Activated CD8-positive, alpha-beta memory T cell treated with anti-CD3 and anti-CD28 coated beads for 48 hours (primary cell): ENCODE results near the gene BABAM2.

Experiments used
- DNase-seq, 3 experiments: peaks; one replicate each; pipeline ENCODE4 v3.0.0-alpha.2; 2020; ENCODE audit warnings: low read depth in 2 of 3, low spot score in 2 of 3

BABAM2 gene

DNA sequence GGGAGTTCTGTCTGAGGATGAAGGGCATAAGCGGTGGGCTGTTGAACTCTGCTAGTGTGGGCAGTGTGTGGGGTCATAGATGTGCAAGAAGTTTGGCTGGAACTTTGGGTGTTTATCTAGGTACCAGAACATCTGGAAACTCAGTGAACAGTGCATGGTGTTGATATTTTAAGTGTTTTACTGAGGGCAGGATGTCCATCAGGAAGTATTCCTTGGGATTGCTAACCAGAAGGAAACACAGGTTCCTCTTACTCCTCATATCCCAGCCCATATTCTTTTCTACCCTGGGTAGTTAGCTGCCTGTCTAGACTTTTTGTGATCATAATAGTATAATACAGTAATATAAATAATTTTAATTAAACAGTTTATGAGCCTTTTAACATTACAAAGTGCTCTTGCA is 15.5 kb downstream of the BABAM2 start:
- DNase-seq: no peak

DNA sequence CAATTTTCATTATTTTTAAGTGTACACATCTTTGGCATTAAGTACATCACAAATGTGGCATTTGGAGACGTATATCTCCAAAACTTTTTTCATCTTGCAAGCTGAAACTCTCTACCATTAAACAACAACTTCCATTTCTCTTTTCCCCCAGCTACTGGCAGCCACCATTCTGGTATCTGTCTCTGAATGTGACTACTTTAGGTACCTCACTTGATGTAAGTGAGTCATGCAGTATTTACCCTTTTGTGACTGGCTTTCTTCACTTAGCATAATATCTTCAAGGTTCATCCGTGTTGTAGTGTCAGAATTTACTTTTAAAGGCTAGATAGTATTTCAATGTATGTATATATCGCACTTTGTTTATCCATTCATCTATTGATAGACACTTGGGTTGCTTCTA is 17.0 kb downstream of the BABAM2 start:
- no peak for DNase-seq

GRCh38 chr2:27909901-27910300 is 19.4 kb downstream of the BABAM2 start:
- no peak for DNase-seq

- DNase-seq: no peak
These were observed 21.1 kb downstream of the BABAM2 start for GRCh38 chr2:27911458-27912210.

DNA sequence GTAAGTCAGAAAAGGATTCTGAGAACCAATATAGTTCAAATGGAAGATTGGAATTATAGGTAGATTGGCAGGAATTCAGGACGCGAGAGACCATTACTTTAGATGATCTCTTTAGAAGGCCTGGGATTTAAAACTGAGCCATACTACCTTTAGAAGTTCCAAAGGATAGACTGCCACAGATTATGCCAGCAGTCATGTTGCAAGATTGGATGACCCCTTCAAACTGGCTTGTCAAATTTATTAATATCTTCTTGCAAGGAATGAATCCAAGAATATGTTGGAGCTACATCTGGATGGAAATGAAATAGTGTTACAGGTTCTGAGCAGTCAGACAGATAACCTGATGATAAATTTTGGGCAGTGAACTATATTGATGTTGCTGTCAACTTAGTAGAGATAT is 22.0 kb downstream of the BABAM2 start:
- DNase-seq: no peak

GRCh38 chr2:27914041-27914804 is 23.7 kb downstream of the BABAM2 start:
- no peak for DNase-seq

DNA sequence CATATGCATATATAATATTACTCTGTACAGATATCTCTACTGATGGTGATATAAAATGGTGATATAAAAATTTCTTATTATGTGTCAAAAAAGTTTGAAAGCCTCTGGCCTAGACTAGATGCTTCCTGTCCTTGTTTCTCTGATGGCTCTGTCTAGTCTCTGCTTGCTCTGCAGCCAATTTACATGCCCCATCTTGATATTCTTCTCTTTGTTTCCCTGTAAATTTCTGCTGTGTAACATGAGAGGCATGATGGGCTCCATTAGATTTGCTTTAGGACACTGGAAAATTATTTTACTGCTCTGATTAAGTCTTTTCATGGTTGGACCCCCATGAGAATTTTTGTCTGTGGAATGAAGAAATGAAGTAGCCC is 24.3 kb downstream of the BABAM2 start:
- DNase-seq: no peak

- DNase-seq: no peak
These were observed 24.7 kb downstream of the BABAM2 start for GRCh38 chr2:27915191-27915590.

GRCh38 chr2:27915874-27916273 is 25.3 kb downstream of the BABAM2 start:
- no peak for DNase-seq

DNA sequence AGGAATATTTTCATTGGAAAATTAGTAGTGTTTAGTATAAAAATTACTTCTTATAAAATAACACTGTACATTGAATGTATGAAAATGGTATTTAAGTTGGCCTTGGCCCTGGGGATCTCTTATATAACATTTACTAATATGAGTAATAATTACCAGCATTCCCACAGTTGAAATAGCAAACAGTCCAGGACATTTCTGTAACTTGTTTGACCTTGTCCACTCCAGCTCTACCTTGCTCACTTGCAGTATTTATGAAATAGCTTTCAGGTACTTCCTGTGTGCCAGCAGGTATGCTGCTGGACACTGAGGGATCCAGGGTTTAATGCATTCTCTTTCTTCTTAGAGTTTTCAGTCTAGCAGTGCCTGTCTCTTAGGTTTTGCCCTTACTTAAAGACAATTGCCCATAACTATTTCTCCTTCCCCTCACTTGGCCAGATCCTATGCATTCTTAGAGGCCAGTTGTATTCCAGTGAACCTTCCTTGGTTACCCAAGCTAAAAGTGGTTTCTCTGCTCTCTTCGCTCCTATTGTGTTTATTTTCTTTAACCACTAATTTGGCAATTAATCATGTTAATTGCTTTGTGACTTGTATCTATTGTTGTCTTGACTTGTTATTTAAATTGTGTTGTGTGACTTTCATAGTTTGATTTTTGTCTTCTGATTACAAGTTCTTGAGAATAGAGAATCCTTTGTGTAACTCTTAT is 25.9 kb downstream of the BABAM2 start:
- DNase-seq: no peak

DNA sequence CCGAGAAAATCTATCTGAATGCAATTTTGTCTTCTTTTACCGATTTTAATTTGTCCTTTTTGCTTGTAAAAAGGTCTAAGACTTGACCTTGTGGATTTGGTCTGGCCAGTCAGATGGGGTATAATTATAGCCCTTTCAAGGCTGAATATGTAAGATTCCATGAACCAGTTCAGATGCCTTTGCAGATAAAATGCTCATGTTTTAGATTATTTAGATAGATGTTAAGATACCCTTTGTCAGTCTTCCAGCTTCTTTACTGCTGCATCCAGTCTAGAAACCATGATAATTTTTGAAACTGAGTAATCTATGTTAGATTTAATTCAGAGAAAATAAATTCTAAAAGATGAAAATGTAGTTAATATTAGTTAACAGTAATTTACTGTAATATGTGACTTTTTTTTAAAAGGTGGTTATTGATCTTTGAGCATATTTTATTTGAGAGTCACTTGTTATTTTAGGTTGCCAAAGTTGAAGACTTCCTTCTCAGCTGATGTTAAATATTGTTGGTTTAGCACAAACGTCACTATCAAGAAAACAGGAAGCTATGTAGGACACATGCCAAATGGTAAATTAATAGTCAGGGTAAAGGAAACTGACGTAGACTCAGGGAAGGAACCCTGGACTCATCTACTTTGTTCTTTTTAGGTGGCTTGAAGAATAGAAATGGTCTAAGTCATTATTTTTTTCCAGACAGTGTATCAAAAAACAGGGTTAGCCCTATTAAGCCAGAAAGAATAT is 29.8 kb downstream of the BABAM2 start:
- DNase-seq: no peak

- DNase-seq: no peak
These were observed 30.9 kb downstream of the BABAM2 start for GRCh38 chr2:27921424-27921823.

DNA sequence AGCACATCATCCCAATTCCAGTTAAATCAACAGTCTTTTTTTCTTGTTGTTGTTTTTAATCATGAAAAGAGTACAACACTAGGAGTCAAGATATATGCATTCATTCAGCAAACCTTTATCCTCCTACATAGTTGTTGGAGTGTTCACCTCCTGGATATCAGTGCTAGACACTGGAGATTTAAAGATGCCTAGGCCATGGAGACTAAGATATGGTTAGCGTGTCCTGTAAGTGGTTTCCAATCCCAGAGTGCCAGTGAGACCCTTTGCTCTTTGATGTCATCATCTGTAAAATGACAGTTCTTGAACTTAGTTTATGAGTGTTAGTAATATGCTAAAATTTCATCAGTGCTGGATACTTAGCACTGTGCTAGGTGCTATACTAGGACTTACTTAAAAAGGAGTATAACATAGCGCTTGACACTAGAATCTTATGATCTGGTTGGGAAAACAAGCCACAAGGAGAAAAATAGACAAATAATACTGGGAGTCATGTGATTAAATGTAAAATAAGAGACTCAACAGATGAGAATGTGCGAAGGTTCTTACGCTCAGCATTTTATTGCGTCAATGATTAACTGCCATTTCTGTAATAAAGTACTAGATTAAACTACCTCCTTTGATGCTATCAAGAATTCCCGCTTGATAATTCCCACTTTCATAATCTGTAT is 31.5 kb downstream of the BABAM2 start:
- DNase-seq: no peak

DNA sequence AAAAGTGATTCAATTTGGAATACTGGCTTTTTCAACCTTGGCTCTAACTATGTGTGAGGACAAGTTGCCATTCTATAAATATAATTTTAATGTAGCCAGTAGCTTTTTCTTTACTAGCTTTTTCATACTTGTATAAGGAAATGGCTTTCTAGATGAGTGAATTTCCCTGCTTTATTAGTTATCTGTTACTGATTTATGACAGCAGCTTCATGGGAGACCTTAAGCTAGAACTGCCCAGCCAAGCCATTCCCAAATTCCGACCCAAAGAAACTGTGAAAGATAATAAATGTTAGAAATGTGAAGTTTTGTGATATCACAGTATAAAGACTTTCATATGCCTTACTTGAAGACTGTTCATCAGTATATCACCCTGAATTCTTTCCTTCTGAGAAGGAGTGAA is 32.3 kb downstream of the BABAM2 start:
- DNase-seq: no peak

DNA sequence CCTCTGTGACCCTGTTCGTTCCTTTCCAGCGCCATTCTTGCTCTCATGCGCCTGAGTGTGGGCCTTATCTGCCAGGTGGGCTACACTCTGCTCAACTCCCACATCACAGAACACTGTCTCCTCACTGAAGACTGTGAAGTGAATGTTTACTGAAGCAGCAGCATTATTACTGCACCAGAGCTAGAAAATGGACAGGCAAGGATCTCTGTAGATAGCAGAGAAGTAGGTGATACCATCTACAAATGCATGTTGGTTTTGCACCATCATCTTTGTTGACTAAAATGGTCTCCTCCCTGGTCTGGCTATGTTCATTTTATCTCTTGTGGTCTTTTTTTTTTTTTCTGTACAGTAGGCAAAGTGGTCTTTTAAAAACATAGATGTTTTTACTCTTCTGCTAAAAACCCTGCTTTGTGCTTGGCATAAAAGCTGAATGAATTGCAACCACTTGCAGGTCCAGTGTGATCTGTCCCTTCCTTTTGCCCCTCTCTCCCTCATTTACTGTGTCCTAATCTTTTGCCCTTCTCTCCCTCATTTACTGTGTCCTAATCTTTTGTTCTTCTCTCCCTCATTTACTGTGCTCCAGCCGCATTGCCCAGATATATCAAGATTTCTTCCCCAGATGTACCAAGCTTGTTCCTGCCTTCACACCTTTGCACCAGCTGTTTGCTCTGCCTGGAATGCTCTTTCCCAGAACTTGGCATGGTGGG is 35.4 kb downstream of the BABAM2 start:
- no peak for DNase-seq

DNA sequence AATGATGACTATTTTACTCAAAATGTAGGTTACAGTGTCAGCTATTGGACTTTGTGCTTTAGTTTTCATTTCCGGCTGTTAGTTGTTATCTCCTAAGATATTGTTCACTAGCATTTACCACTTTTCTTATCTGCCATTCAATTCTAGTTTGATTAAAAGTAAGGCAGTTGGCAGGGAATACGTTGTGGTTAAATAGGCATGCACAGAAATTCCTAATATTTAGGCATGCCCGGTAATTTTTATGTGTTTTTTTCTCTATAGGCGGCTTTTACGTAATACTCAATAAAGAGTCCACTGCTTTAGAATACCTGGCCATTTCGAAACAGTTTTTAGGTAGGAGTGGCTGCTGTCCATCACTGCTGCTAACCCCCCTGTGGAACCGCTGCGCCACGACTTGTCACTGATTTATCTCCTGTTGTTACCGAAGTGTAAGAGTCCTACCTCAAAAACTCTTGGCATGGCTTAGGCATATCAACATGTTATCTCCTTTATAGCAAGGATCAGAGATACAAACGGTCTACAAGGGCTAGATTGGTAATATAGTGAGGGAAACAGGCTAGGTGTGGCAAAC is 39.5 kb downstream of the BABAM2 start:
- no peak for DNase-seq

- DNase-seq: no peak
These were observed 40.9 kb downstream of the BABAM2 start for GRCh38 chr2:27931361-27931950.

GRCh38 chr2:27932396-27932795 is 41.9 kb downstream of the BABAM2 start:
- no peak for DNase-seq

DNA sequence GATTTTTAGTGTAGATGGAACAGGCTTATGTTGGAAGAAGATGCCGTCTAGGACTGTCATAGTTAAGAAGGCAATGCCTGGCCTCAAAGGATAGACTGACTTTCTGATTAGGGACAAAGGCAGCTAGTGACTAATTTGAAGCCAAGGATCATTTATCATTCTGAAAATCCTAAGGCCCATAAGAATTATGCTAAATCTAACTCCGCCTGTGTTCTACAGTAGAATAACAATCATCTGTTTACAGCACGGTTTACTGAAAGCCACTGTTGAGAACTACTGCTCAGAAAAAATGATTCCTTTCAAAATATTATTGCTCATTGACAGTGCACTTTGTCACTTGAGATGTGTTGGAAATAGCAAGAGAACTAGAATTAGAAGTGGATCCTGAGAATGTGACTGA is 44.5 kb downstream of the BABAM2 start:
- DNase-seq: no peak
